Measurements from ENCODE around the gene EXOC4. TPM values are rescaled to one million over a fixed set of nuclear protein-coding genes. Genes with fewer than 3 reads are reported as not detected.

EXOC4 gene
- total RNA-seq, 1 experiment from 2014 or later, result 71.0 TPM

- Histone ChIP-seq H3K4me3 (ENCODE audit: low read depth in 2 of 2, low read length in 2 of 2) (no peak overlapping the region), H3K4me1 (ENCODE audit: control insufficient read depth, insufficient read depth, low read length) (no peaks in the 10 kb centered on the region), H3K27ac (ENCODE audit: low read length) (no peak overlapping the region), H3K27me3 (ENCODE audit: control insufficient read depth, insufficient read depth, low read length) (no peaks in the 10 kb centered on the region), H3K36me3 (ENCODE audit: control insufficient read depth, insufficient read depth, low read length) (no peaks in the 10 kb centered on the region), H3K9me3 (ENCODE audit: control insufficient read depth, insufficient read depth, low read depth, low read length) (no peaks in the 10 kb centered on the region)
- POLR2A ChIA-PET, result no interaction called here
- DNase-seq (ENCODE audit: low read depth, low spot score), result no peak
- intact Hi-C loops (cut with micrococcal nuclease; ENCODE audit: unreplicated experiment), result no loop called here
- CTCF ChIA-PET, result no interaction called here
- TF ChIP-seq POLR2AphosphoS5 (IDR thresholded peaks at IDR 0.05; ENCODE audit: low read depth, low read length) (no peak), TCF7L2 (IDR thresholded peaks at IDR 0.05; ENCODE audit: low read depth, low read length) (no peak), CTCF (IDR thresholded peaks at IDR 0.05) (no peak), SIN3A (IDR thresholded peaks at IDR 0.05; ENCODE audit: borderline replicate concordance, insufficient read depth, low read depth, low read length) (no peak), REST (IDR thresholded peaks at IDR 0.05; ENCODE audit: insufficient read depth in 1 of 2, low read depth in 2 of 2, low read length in 1 of 2) (no peak)
- no TSS peak for BruUV-seq (replicated peaks)
- ATAC-seq, result no peak
- in situ Hi-C loops (cut with HindIII; ENCODE audit: low pct_unique_long_range_greater_than_20kb, low sequenced_read_pairs), result no loop called here
Observed at GRCh38 chr7:133859231-133859630, 606.4 kb downstream of the EXOC4 start.

- no peaks in the 10 kb centered on the region for H3K27me3 ChIP-seq (ENCODE audit: control insufficient read depth, insufficient read depth, low read length)
- no peaks in the 10 kb centered on the region for H3K36me3 ChIP-seq (ENCODE audit: control insufficient read depth, insufficient read depth, low read length)
- CTCF ChIA-PET, result no interaction called here
- no peak overlapping the region for H3K4me3 ChIP-seq (ENCODE audit: low read depth in 2 of 2, low read length in 2 of 2)
- intact Hi-C loops (cut with micrococcal nuclease; ENCODE audit: unreplicated experiment), result no loop called here
- H3K27ac ChIP-seq (ENCODE audit: low read length), result no peak overlapping the region
- BruUV-seq (replicated peaks), result no TSS peak
- DNase-seq (ENCODE audit: low read depth, low spot score), result no peak
- no peaks in the 10 kb centered on the region for H3K4me1 ChIP-seq (ENCODE audit: control insufficient read depth, insufficient read depth, low read length)
- no peaks in the 10 kb centered on the region for H3K9me3 ChIP-seq (ENCODE audit: control insufficient read depth, insufficient read depth, low read depth, low read length)
- TF ChIP-seq POLR2AphosphoS5 (IDR thresholded peaks at IDR 0.05; ENCODE audit: low read depth, low read length) (no peak), REST (IDR thresholded peaks at IDR 0.05; ENCODE audit: insufficient read depth in 1 of 2, low read depth in 2 of 2, low read length in 1 of 2) (no peak), TCF7L2 (IDR thresholded peaks at IDR 0.05; ENCODE audit: low read depth, low read length) (no peak), CTCF (IDR thresholded peaks at IDR 0.05) (no peak), SIN3A (IDR thresholded peaks at IDR 0.05; ENCODE audit: borderline replicate concordance, insufficient read depth, low read depth, low read length) (no peak)
- POLR2A ChIA-PET, result no interaction called here
- no peak for ATAC-seq
- in situ Hi-C loops (cut with HindIII; ENCODE audit: low pct_unique_long_range_greater_than_20kb, low sequenced_read_pairs), result no loop called here
Observed at GRCh38 chr7:133859871-133860450, 607.1 kb downstream of the EXOC4 start.

Measured in Panc1 (cell line).